GM12874 (cell line): Measurements from ENCODE around the gene ZBED2.

Experiments
- CTCF ChIP-seq: IDR thresholded peaks from 2 replicates; pipeline ENCODE4 v1.5.1; 2011; ENCODE audit warnings: low read depth, mild to moderate bottlenecking, control low read depth, low read length, moderate library complexity; ENCODE audit not compliant: insufficient read depth

ZBED2 gene

GRCh38 chr3:111592936-111593335 is 2.2 kb downstream of the ZBED2 start:
- no peak for TF ChIP-seq CTCF

- TF ChIP-seq CTCF: no peak
Observed at GRCh38 chr3:111592143-111592542, 3.0 kb downstream of the ZBED2 start.

GRCh38 chr3:111591555-111591954 is 3.6 kb downstream of the ZBED2 start:
- TF ChIP-seq CTCF: no peak

- TF ChIP-seq CTCF: no peak
Observed at GRCh38 chr3:111590143-111590491, 5.0 kb downstream of the ZBED2 start.

GRCh38 chr3:111589303-111590142 is 5.6 kb downstream of the ZBED2 start:
- TF ChIP-seq CTCF: no peak

GRCh38 chr3:111588527-111588926 is 6.6 kb downstream of the ZBED2 start:
- no peak for TF ChIP-seq CTCF

GRCh38 chr3:111585217-111585616 is 9.9 kb downstream of the ZBED2 start:
- TF ChIP-seq CTCF: no peak
